ENCODE data around the gene STOML3.

GRCh38 chr13:39037880-39038568 lies 47.4 kb upstream of the STOML3 start, which contains the start of the genes NHLRC3 and PROSER1:
- 0 out of 2 replicates have a peak, but pooled peaks have one; percentile 21 for TF ChIP-seq YY1 (IDR thresholded peaks at IDR 0.05; ENCODE audit: low read depth)
- peak; percentile 49; the same call in 1 of the 2 replicates for TF ChIP-seq RCOR1 (IDR thresholded peaks at IDR 0.05; ENCODE audit: low read length)
- no peak for TF ChIP-seq CTCF (IDR thresholded peaks at IDR 0.05)
- no peak for TF ChIP-seq USF2 (IDR thresholded peaks at IDR 0.05; ENCODE audit: borderline replicate concordance, low read depth, low read length)
- TF ChIP-seq, protein P1, sequence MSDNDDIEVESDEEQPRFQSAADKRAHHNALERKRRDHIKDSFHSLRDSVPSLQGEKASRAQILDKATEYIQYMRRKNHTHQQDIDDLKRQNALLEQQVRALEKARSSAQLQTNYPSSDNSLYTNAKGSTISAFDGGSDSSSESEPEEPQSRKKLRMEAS (IDR thresholded peaks at IDR 0.05; ENCODE audit: low read depth): peak; percentile 67; the same call in 1 of the 2 replicates
- TF ChIP-seq SMC3 (IDR thresholded peaks at IDR 0.05; ENCODE audit: low read depth, low read length): no peak
- TF ChIP-seq MXI1 (IDR thresholded peaks at IDR 0.05; ENCODE audit: low read depth, low read length): peak; percentile 40; the same call in 1 of the 2 replicates
- TF ChIP-seq TAF1 (IDR thresholded peaks at IDR 0.05; ENCODE audit: borderline replicate concordance, low read depth, low read length): no peak
- TF ChIP-seq GABPA (IDR thresholded peaks at IDR 0.05; ENCODE audit: low read depth): peak; percentile 63
- TF ChIP-seq EZH2phosphoT487 (IDR thresholded peaks at IDR 0.05; ENCODE audit: borderline replicate concordance, low read depth): no peak
- no peak for TF ChIP-seq JUND (IDR thresholded peaks at IDR 0.05)
- peak; percentile 49 for TF ChIP-seq REST (IDR thresholded peaks at IDR 0.05; ENCODE audit: low read depth, low read length)
- 0 out of 2 replicates have a peak, but pooled peaks have one; percentile 26 for TF ChIP-seq TEAD4 (IDR thresholded peaks at IDR 0.05; ENCODE audit: borderline replicate concordance, insufficient read depth)
- peak; percentile 16 for TF ChIP-seq CHD2 (IDR thresholded peaks at IDR 0.05; ENCODE audit: low read length, partially characterized antibody)

Data from SK-N-SH (cell line).